Liver (tissue), 9 donors: ENCODE data around the gene SGPL1. TPM values are rescaled to one million over a fixed set of nuclear protein-coding genes. Genes with fewer than 3 reads are reported as not detected.

ENCODE experiments used
- DNase-seq: peaks from one replicate; pipeline ENCODE4 v3.0.0-alpha.2; 2017; ENCODE audit warnings: low spot score
- H3K27ac ChIP-seq, 2 donors: one replicate each; pipeline ENCODE4 v1.7.0; 2013; ENCODE audit warnings: inconsistent platforms in 2 of 2, low read length in 2 of 2, control low read depth in 1 of 2, low read depth in 1 of 2, mild to moderate bottlenecking in 1 of 2
- H3K27me3 ChIP-seq, 4 donors: one replicate each; pipeline versions ENCODE4 v1.6.1 to v1.7.0; 2013; ENCODE audit warnings: low read length in 3 of 4, inconsistent platforms in 1 of 4, mild to moderate bottlenecking in 1 of 4, moderate library complexity in 1 of 4; ENCODE audit not compliant: control insufficient read depth in 4 of 4, insufficient read depth in 4 of 4
- H3K36me3 ChIP-seq, 4 donors: one replicate each; pipeline versions ENCODE4 v1.6.1 to v1.7.0; 2013; ENCODE audit warnings: low read length in 3 of 4, mild to moderate bottlenecking in 3 of 4, low read depth in 1 of 4, moderate library complexity in 1 of 4; ENCODE audit not compliant: control insufficient read depth in 4 of 4, insufficient read depth in 3 of 4
- H3K4me1 ChIP-seq, 4 donors: one replicate each; pipeline versions ENCODE4 v1.6.1 to v1.7.0; 2013; ENCODE audit warnings: low read length in 3 of 4, mild to moderate bottlenecking in 3 of 4, moderate library complexity in 1 of 4; ENCODE audit not compliant: control insufficient read depth in 4 of 4, insufficient read depth in 4 of 4
- H3K4me3 ChIP-seq, 3 donors: one replicate each; pipeline versions ENCODE4 v1.6.1 to v1.7.0; 2013; ENCODE audit warnings: low read length in 3 of 3, control low read depth in 1 of 3, low read depth in 1 of 3, mild to moderate bottlenecking in 1 of 3
- H3K9ac ChIP-seq, 2 donors: one replicate each; pipeline ENCODE4 v1.7.0; 2013; ENCODE audit warnings: low read length in 2 of 2, mild to moderate bottlenecking in 2 of 2, moderate library complexity in 2 of 2, control low read depth in 1 of 2, low read depth in 1 of 2
- H3K9me3 ChIP-seq, 4 donors: one replicate each; pipeline versions ENCODE4 v1.6.1 to v1.7.0; 2013; ENCODE audit warnings: low read length in 3 of 4; ENCODE audit not compliant: control insufficient read depth in 4 of 4
- EGR1 ChIP-seq, 2 donors: IDR thresholded peaks; 2 replicates each; pipeline ENCODE4 v1.6.1; 2016 to 2018; ENCODE audit warnings: antibody characterized with exemption in 2 of 2, low read depth in 2 of 2
- FOXA2 ChIP-seq: IDR thresholded peaks from 2 replicates; pipeline ENCODE4 v1.6.1; 2016; ENCODE audit warnings: antibody characterized with exemption
- GABPA ChIP-seq, 2 donors: IDR thresholded peaks in 1 of 2; conservative IDR thresholded peaks in 1 of 2; 2 replicates each; pipeline ENCODE4 v1.6.1; 2016; ENCODE audit warnings: antibody characterized with exemption in 2 of 2, mild to moderate bottlenecking in 1 of 2, moderate library complexity in 1 of 2
- HNF4G ChIP-seq: IDR thresholded peaks from 2 replicates; pipeline ENCODE4 v1.6.1; 2016; ENCODE audit warnings: antibody characterized with exemption
- WGBS: extraction: QIAGEN DNeasy Blood & Tissue Kit; methylation state at CpG from one replicate; pipeline ENCODE4 v1.1.7; 2013; 5-methylcytosine and 5-hydroxymethylcytosine counted together
- polyA plus RNA-seq, 2 donors: library from polyadenylated mRNA; stranded (reverse) in 1 of 2; unstranded in 1 of 2; fragments of 200-250 nt in 1 of 2; fragments of >200 nt in 1 of 2; fragmentation: Nextera tagmentation in 1 of 2; extraction: Ambion mirVana in 1 of 2; gene quantifications; one replicate each; pipeline versions ENCODE4 v1.2.1 to v1.2.3, GENCODE V29; 2013 to 2015
- total RNA-seq, 2 donors: library from RNA; depleted of rRNA; stranded (reverse); fragments of >200 nt; gene quantifications; one replicate each; pipeline ENCODE4 v1.2.3, GENCODE V29; 2014
- TF ChIP-seq, protein P1 (sequence below): IDR thresholded peaks from 2 replicates; pipeline ENCODE4 v1.6.1; 2016; ENCODE audit warnings: antibody characterized with exemption, mild to moderate bottlenecking
- TF ChIP-seq, protein P2 (sequence below): fragments of 150-350 bp; IDR thresholded peaks from 2 replicates; pipeline ENCODE4 v1.5.1; 2017; ENCODE audit warnings: improper control_type of control experiment, low read depth, low read length; ENCODE audit not compliant: missing input control
- donor health status: healthy.
- donor health status: healthy.
- donor health status: healthy.
- donor health status: healthy.
- donor health status: healthy.

SGPL1 gene
- total and polyA plus RNA-seq, 4 donors = 11.8 to 37.1 (median 16.8) TPM

DNA sequence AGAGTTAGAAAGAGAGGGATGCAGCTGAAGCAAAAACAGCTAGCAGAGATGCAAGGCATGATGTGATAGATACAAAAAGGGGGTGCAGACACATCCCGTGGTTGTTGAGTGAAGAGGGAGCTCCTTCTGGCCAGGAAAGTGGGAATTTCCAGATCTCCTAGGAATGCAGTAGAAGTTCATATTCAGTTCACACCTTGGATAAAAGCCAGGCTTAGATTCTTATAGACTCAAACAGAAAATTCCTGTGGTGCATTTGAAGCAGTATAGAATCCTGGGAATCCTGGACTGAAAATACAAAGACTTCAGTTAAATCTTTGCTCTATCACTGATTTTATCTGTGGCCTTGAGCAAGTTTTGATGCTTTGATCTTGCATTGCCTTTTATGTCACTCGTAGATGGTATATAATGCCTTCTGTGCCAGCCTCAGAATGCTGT, 33.9 kb downstream of the SGPL1 start:
- Histone ChIP-seq H3K36me3 (peaks cover 0 to 5% (median 2%) of the 10 kb centered on the region in 4 donors), H3K9ac (no peak overlapping the region), H3K4me3 (no peak overlapping the region), H3K4me1 (peaks cover 3 to 48% (median 39%) of the 10 kb centered on the region in 4 donors), H3K27ac (no peak overlapping the region), H3K27me3 (no peaks in the 10 kb centered on the region), H3K9me3 (no peaks in the 10 kb centered on the region)
- TF ChIP-seq FOXA2 (no peak), HNF4G (no peak), EGR1 (IDR thresholded peaks at IDR 0.05; ENCODE audit: low read depth in 2 of 2) (no peak), GABPA (IDR thresholded peaks at IDR 0.05 in 1 of 2, conservative IDR thresholded peaks at IDR 0.05 in 1 of 2) (no peak)
- TF ChIP-seq, protein P1, sequence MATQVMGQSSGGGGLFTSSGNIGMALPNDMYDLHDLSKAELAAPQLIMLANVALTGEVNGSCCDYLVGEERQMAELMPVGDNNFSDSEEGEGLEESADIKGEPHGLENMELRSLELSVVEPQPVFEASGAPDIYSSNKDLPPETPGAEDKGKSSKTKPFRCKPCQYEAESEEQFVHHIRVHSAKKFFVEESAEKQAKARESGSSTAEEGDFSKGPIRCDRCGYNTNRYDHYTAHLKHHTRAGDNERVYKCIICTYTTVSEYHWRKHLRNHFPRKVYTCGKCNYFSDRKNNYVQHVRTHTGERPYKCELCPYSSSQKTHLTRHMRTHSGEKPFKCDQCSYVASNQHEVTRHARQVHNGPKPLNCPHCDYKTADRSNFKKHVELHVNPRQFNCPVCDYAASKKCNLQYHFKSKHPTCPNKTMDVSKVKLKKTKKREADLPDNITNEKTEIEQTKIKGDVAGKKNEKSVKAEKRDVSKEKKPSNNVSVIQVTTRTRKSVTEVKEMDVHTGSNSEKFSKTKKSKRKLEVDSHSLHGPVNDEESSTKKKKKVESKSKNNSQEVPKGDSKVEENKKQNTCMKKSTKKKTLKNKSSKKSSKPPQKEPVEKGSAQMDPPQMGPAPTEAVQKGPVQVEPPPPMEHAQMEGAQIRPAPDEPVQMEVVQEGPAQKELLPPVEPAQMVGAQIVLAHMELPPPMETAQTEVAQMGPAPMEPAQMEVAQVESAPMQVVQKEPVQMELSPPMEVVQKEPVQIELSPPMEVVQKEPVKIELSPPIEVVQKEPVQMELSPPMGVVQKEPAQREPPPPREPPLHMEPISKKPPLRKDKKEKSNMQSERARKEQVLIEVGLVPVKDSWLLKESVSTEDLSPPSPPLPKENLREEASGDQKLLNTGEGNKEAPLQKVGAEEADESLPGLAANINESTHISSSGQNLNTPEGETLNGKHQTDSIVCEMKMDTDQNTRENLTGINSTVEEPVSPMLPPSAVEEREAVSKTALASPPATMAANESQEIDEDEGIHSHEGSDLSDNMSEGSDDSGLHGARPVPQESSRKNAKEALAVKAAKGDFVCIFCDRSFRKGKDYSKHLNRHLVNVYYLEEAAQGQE = no peak
- 79% methylated on average over 2 of the region's 2 CpGs for WGBS
- DNase-seq = no peak

DNA sequence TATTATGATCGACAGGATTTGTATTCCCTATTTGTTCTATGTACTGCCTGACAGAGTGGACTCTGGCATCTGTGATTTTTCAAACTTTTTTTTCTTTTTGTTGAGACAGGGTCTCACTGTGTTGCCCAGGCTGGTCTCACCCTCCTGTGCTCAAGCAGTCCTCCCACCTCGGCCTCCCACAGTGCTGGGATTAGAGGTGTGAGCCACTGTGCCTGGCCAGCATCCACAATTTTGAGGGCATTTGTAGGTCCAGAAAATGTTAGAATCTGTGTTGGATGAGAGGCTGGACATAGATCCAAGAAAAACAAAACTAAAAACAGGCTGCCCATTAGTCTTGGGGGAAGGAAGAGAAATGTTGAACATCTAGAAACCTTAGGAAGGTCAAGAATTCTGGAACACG, 34.3 kb downstream of the SGPL1 start:
- DNase-seq = no peak
- H3K4me1 ChIP-seq = peaks cover 3 to 50% (median 39%) of the 10 kb centered on the region in 4 donors
- H3K9ac ChIP-seq = no peak overlapping the region
- 49% methylated on average over 3 of the region's 3 CpGs for WGBS
- H3K36me3 ChIP-seq = peaks cover 0 to 7% (median 2%) of the 10 kb centered on the region in 4 donors
- H3K27ac ChIP-seq = no peak overlapping the region
- no peak overlapping the region for H3K4me3 ChIP-seq
- TF ChIP-seq, protein P1 = no peak
- TF ChIP-seq, protein P2, sequence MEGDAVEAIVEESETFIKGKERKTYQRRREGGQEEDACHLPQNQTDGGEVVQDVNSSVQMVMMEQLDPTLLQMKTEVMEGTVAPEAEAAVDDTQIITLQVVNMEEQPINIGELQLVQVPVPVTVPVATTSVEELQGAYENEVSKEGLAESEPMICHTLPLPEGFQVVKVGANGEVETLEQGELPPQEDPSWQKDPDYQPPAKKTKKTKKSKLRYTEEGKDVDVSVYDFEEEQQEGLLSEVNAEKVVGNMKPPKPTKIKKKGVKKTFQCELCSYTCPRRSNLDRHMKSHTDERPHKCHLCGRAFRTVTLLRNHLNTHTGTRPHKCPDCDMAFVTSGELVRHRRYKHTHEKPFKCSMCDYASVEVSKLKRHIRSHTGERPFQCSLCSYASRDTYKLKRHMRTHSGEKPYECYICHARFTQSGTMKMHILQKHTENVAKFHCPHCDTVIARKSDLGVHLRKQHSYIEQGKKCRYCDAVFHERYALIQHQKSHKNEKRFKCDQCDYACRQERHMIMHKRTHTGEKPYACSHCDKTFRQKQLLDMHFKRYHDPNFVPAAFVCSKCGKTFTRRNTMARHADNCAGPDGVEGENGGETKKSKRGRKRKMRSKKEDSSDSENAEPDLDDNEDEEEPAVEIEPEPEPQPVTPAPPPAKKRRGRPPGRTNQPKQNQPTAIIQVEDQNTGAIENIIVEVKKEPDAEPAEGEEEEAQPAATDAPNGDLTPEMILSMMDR = no peak
- TF ChIP-seq FOXA2 = no peak
- H3K27me3 ChIP-seq = no peaks in the 10 kb centered on the region
- H3K9me3 ChIP-seq = no peaks in the 10 kb centered on the region
